ENCODE data around the gene HIC2.
"Not testable (repeated sequence)": the region's sequence is repeated elsewhere in the genome, so short reads cannot be mapped to it uniquely, and the experiment has no call there.

HIC2 gene

DNA sequence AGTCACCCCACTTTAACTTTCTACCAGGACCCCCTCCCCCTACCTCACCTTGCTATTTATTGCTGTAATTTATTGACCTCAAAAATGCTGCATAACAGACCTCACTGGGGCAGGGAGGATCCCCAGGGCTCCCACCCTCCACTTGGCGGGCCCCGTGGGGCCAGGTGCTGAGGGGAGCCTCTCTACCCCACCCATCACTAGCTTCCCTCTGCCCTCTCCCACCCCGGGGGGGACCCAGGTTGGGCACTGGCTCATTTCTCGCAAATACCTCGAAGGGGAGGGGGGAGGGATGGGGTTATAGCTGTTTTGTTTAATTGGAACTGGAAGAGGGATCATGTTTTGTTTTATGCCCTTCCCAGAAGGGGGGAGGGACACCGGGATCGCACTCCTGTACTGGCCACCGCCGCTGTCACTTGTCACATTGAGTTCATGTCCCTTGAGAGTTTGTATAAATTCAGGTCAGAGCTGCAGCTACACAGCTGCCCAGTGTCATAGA is 33.7 kb downstream of the HIC2 start:
- WGBS, 2 experiments: 94% methylated on average over 8 to 9 of the region's 9 CpGs
- H3K9me3 ChIP-seq (ENCODE audit: control insufficient read depth, low read length): no peaks in the 10 kb centered on the region
- H3K27ac ChIP-seq (ENCODE audit: insufficient read depth, low read depth, low read length, poor library complexity, severe bottlenecking): no peak overlapping the region
- H3K27me3 ChIP-seq (ENCODE audit: control insufficient read depth, insufficient read depth, low read length, poor library complexity, severe bottlenecking): no peaks in the 10 kb centered on the region
- peaks cover 11% of the 10 kb centered on the region for H3K36me3 ChIP-seq (ENCODE audit: control insufficient read depth, insufficient read depth, low read length)
- H3K4me3 ChIP-seq (ENCODE audit: insufficient read depth, low read depth, low read length): no peak overlapping the region
- no peaks in the 10 kb centered on the region for H3K4me1 ChIP-seq (ENCODE audit: control insufficient read depth, insufficient read depth, low read length)

DNA sequence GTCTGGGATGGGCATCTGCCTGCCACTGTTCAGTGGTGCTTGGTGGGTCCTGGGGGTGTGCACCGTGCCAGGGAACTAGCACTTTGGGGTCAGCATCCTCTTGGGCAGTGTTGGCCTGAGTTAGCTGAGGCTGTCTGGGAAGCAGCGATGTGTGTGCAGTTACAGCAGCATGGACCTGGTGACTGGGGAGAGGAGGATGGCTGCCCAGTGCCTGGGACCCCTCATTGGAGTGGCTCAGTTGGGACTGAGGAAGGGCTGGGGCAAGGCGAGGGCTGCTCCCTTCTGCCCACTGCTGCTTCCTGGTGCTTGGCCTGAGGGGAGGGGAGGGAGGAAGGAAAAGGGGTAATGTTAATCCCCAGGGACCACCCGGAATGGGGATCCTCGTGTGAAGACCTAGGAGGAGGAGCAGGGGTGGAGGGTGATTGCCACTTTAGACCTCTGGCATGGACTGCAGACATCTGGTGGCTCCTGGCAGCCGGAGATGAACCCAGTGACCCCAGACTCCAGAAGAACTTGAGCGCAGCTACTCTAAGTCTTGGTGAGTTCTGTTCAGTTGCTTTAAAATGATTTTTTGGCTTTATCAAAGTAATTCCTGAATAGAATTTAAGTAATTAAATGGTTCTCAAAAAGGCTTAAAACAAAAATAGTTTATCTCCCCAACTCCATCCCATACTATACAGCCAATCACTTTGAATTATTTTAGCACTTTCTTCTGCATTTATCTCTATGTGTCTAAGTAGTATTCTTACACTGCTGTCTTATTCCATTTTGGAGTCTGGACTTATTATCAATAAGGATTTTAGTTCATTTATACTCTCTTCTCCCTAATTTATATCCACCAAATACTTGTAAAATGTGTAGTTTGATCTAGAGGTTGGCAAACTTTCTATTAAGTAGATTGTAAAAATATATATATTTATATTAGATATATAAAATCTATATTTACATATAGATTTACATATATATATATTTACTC is 34.7 kb downstream of the HIC2 start:
- Histone ChIP-seq H3K9me3 (ENCODE audit: control insufficient read depth, low read length) (no peaks in the 10 kb centered on the region), H3K36me3 (ENCODE audit: control insufficient read depth, insufficient read depth, low read length) (peaks cover 2% of the 10 kb centered on the region), H3K27ac (ENCODE audit: insufficient read depth, low read depth, low read length, poor library complexity, severe bottlenecking) (no peak overlapping the region), H3K4me1 (ENCODE audit: control insufficient read depth, insufficient read depth, low read length) (no peaks in the 10 kb centered on the region), H3K27me3 (ENCODE audit: control insufficient read depth, insufficient read depth, low read length, poor library complexity, severe bottlenecking) (no peaks in the 10 kb centered on the region), H3K4me3 (ENCODE audit: insufficient read depth, low read depth, low read length) (no peak overlapping the region)
- 87 to 90% methylated on average over 7 of the region's 7 CpGs for WGBS, 2 experiments

DNA sequence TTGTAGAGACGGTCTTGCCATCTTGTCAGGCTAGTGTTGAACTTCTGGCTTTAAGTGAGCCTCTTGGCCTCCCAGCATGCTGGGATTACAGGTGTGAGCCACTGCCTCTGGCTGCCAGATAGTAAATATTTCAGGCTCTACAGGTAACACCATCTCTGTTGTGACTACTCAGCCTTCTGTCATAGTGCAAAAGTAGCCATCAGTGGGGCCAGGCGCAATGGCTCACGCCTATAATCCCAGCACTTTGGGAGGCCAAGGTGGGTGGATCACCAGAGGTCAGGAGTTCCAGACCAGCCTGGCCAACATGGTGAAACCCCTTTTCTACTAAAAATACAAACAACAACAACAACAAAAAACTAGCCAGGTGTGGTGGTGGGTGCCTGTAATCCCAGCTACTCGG is 35.5 kb downstream of the HIC2 start:
- H3K9me3 ChIP-seq (ENCODE audit: control insufficient read depth, low read length); H3K36me3 ChIP-seq (ENCODE audit: control insufficient read depth, insufficient read depth, low read length); H3K4me3 ChIP-seq (ENCODE audit: insufficient read depth, low read depth, low read length); H3K27ac ChIP-seq (ENCODE audit: insufficient read depth, low read depth, low read length, poor library complexity, severe bottlenecking); H3K4me1 ChIP-seq (ENCODE audit: control insufficient read depth, insufficient read depth, low read length); H3K27me3 ChIP-seq (ENCODE audit: control insufficient read depth, insufficient read depth, low read length, poor library complexity, severe bottlenecking): not testable (repeated sequence)
- 93 to 94% methylated on average over 4 of the region's 4 CpGs for WGBS, 2 experiments

DNA sequence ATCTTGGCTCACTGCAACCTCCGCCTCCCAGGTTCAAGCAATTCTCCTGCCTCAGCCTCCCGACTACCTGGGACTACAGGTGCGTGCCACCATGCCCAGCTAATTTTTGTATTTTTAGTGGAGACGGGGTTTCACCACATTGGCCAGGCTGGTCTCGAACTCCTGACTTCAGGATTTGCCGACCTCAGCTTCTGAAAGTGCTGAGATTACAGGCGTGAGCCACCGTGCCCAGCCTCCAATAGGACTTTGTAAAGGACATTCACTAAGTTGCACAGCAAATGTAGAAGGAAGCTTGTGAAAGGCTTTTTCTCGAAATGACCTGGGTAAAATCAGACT is 37.8 kb downstream of the HIC2 start:
- not testable (repeated sequence) for H3K4me1 ChIP-seq (ENCODE audit: control insufficient read depth, insufficient read depth, low read length); H3K27me3 ChIP-seq (ENCODE audit: control insufficient read depth, insufficient read depth, low read length, poor library complexity, severe bottlenecking)
- 94 to 96% methylated on average over 9 of the region's 9 CpGs for WGBS, 2 experiments

DNA sequence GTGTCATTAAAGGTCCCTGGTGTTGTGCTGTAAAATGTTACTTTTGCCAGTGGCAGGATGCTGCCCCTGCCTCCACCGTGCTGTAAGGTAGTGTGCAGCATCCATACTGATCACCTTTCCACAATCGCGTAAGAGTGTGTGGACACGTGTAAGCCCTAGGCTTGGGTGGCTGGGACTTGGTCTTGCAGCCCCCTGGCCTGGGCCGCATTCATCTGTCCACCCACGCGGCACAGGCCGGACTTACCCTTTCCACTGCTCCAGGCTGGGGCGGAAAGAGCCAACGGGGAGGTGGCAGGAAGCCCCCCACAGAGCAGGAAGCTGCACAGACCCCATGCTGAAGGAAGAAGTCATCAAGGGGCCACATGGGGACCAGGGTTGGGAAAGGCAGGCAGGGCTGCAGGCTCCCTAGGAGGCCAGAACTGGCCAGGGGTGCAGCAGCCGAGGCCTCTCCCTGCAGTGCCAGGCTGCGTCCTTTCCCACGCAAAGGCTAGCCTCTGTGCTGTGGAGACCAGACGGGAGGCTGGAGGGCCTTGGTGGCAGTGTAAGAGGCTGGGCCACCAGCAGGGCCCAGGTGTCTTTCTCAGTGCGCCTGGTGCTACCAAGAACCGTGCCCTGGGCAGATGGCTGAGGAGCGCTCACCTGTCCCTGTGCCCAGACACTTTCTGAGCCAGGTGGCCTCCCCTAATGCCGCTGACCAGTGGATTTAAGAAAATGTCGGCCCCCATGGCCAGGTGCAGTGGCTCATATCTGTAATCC is 38.3 kb downstream of the HIC2 start:
- no peaks in the 10 kb centered on the region for H3K4me1 ChIP-seq (ENCODE audit: control insufficient read depth, insufficient read depth, low read length)
- no peak overlapping the region for H3K27ac ChIP-seq (ENCODE audit: insufficient read depth, low read depth, low read length, poor library complexity, severe bottlenecking)
- no peaks in the 10 kb centered on the region for H3K9me3 ChIP-seq (ENCODE audit: control insufficient read depth, low read length)
- no peaks in the 10 kb centered on the region for H3K36me3 ChIP-seq (ENCODE audit: control insufficient read depth, insufficient read depth, low read length)
- 89% methylated on average over 19 of the region's 19 CpGs for WGBS, 2 experiments
- no peaks in the 10 kb centered on the region for H3K27me3 ChIP-seq (ENCODE audit: control insufficient read depth, insufficient read depth, low read length, poor library complexity, severe bottlenecking)
- no peak overlapping the region for H3K4me3 ChIP-seq (ENCODE audit: insufficient read depth, low read depth, low read length)

More for the DNA sequence above, 37.8 kb downstream of the HIC2 start:
- not testable (repeated sequence) for H3K36me3 ChIP-seq (ENCODE audit: control insufficient read depth, insufficient read depth, low read length); H3K9me3 ChIP-seq (ENCODE audit: control insufficient read depth, low read length); H3K27ac ChIP-seq (ENCODE audit: insufficient read depth, low read depth, low read length, poor library complexity, severe bottlenecking); H3K4me3 ChIP-seq (ENCODE audit: insufficient read depth, low read depth, low read length)

DNA sequence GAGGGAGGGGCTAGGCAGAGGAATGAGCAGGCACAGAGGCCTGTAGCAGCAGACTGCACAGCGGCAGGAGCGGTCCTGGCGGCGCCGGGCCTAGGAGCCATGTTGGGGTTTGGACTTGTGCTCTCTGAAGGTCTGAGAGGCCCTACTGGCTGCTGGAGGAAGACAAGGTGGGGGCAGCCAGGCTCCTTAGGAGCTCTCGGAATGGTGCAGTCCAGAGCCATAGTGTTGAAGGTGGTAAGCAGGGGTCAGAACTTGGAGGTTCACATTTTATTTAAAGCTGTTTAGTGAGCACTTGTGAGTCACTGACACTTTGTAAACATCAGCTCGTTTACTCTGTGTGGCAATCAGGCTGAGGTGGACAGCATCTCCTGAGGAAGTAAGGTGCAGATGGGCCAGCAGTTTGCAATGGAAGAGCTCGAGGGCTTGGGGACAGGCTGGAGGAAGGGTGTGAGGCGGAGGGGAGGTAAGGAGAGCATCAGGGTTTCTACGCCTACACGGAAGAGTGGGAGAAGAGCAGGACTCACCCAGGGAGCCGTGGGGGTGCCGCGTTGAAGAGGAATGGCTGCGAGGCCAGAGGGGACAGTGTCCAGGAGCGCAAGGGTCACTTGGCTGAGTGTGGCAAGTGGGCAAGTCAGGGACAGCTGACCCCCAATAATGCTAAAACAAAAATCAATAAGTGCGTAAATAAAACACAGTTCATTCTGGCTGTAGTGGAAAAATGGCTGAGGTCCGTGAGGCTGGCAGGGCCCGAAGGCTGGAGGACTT is 40.0 kb downstream of the HIC2 start:
- 92% methylated on average over 19 of the region's 19 CpGs for WGBS, 2 experiments
- no peak overlapping the region for H3K27ac ChIP-seq (ENCODE audit: insufficient read depth, low read depth, low read length, poor library complexity, severe bottlenecking)

DNA sequence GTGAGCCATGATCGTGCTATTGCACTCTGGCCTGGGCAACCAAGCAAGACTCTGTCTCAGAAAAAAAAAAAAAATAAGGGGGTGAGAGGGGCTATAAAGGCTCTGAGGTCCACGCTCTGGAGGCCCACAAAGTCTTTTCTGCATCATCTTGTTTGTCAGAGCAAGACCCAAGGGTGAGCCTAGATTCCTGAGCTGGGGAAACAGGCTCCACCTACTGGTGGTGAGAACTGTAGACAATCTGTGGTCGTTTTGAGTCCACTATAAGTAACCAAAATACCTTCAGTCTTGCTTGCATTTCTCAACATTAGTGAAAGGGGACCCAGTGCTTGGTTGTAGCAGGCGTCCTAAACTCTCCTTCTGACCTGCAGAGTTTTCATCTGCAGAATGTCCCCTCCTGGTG is 45.5 kb downstream of the HIC2 start:
- H3K4me3 ChIP-seq (ENCODE audit: insufficient read depth, low read depth, low read length); H3K27me3 ChIP-seq (ENCODE audit: control insufficient read depth, insufficient read depth, low read length, poor library complexity, severe bottlenecking); H3K4me1 ChIP-seq (ENCODE audit: control insufficient read depth, insufficient read depth, low read length); H3K9me3 ChIP-seq (ENCODE audit: control insufficient read depth, low read length); H3K27ac ChIP-seq (ENCODE audit: insufficient read depth, low read depth, low read length, poor library complexity, severe bottlenecking); H3K36me3 ChIP-seq (ENCODE audit: control insufficient read depth, insufficient read depth, low read length): not testable (repeated sequence)
- no CpG with 5 or more reads among the region's 4 CpGs for WGBS, 2 experiments

More for the DNA sequence above, 40.0 kb downstream of the HIC2 start:
- H3K4me3 ChIP-seq (ENCODE audit: insufficient read depth, low read depth, low read length): no peak overlapping the region
- no peaks in the 10 kb centered on the region for H3K9me3 ChIP-seq (ENCODE audit: control insufficient read depth, low read length)
- no peaks in the 10 kb centered on the region for H3K27me3 ChIP-seq (ENCODE audit: control insufficient read depth, insufficient read depth, low read length, poor library complexity, severe bottlenecking)
- no peaks in the 10 kb centered on the region for H3K36me3 ChIP-seq (ENCODE audit: control insufficient read depth, insufficient read depth, low read length)
- no peaks in the 10 kb centered on the region for H3K4me1 ChIP-seq (ENCODE audit: control insufficient read depth, insufficient read depth, low read length)

DNA sequence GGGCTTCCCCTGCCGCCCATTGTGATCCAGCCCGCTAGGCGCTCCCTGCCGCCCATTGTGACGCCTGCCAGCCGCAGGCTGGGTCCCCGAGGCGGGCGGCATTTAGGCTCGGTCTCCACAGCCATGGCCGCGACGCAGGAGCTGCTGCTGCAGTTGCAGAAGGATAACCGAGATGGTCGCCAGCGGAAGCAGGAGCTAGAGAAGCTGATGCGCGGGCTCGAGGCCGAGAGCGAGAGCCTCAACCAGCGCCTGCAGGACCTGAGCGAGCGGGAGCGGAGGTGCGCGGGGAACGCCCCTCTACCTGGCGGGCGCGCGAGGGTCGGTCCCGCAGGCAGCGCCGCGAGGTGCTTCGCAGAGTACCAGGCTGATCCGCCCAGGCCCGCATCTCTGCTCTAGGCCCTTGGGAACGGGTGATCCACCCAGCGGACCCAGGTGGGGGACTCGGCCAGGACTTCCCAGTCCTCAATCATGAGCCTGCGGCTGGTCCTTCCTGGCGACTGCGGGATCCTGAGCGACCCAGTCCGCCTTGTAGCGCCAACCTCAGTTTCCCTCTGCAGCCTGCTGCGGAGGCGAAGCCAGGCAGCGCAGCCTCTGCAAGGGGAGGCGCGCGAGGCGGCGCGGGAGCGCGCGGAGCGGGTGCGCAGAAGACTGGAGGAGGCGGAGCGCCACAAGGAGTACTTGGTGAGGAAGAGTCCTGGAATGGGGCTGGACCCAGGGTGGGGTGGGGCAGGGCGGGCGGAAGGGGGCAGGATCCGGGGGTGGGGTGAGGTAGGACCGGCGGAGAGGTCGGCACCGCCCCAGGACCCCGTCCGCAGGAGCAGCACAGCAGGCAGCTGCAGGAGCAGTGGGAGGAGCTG is 50.4 kb downstream of the HIC2 start, which contains the start of gene TMEM191C:
TSS of gene TMEM191C (plus strand) at position 51 of the 857 bp plus-strand sequence. CDS start at position 124, 73 bp downstream.
- H3K27ac ChIP-seq (ENCODE audit: insufficient read depth, low read depth, low read length, poor library complexity, severe bottlenecking): not testable (repeated sequence)

More for the DNA sequence above, 50.4 kb downstream of the HIC2 start, which contains the start of gene TMEM191C:
- not testable (repeated sequence) for H3K36me3 ChIP-seq (ENCODE audit: control insufficient read depth, insufficient read depth, low read length); H3K4me1 ChIP-seq (ENCODE audit: control insufficient read depth, insufficient read depth, low read length); H3K27me3 ChIP-seq (ENCODE audit: control insufficient read depth, insufficient read depth, low read length, poor library complexity, severe bottlenecking); H3K9me3 ChIP-seq (ENCODE audit: control insufficient read depth, low read length)
- WGBS, 2 experiments: no CpG with 5 or more reads among the region's 74 CpGs
- peak within 1 kb of the TSS; percentile 16 for H3K4me3 ChIP-seq (ENCODE audit: insufficient read depth, low read depth, low read length)

Measured in ectodermal cell (in vitro differentiated cells).